HUDEP-2 (cell line): ENCODE data around the gene RBM43.
"Not testable (repeated sequence)": the region's sequence is repeated elsewhere in the genome, so short reads cannot be mapped to it uniquely, and the experiment has no call there.

Experiments
- DNase-seq, 76 experiments: peaks; one replicate each; lab custom pipeline; 2025; ENCODE audit not compliant: unreplicated experiment in 76 of 76; lab: John Stamatoyannopoulos, UW

Gene RBM43

DNA sequence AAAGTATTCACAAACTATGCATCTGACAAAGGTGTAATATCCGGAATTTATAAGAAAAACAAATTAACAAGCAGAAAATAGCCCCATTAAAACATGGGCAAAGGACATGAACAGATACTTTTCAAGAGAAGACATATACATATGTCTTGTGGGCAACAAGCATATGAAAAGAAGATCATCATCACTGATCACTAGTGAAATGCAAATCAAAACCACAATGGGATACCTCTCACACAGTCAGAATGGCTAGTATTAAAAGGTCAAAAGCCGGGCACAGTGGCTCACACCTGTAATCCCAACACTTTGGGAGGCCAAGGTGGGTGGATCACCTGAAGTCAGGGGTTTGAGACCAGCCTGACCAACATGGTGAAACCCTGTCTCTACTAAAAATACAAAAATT lies 28.4 kb downstream of the RBM43 start:
- not testable (repeated sequence) for DNase-seq

DNA sequence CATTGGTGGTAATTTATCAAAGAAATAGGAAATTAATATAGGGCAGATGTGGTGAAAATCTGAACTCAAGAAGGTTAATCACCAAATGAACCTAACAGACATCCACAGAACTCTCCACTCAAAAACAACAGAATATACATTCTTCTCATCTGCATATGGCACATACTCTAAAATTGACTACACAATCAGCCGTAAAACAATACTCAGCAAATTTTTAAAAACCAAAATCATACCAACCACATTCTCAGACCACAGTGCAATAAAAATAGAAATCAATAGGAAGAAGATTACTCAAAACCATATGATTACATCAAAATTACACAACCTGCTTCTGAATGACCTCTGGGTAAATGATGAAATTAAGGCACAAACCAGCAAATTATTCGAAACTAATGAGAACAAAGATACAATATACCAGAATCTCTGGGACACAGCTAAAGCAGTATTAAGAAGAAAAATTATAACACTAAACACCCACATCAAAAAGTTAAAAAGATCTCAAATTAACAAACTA lies 31.0 kb downstream of the RBM43 start:
- DNase-seq, result no peak

- DNase-seq, result no peak
These were observed 32.7 kb downstream of the RBM43 start for GRCh38 chr2:151228847-151229512.

DNA sequence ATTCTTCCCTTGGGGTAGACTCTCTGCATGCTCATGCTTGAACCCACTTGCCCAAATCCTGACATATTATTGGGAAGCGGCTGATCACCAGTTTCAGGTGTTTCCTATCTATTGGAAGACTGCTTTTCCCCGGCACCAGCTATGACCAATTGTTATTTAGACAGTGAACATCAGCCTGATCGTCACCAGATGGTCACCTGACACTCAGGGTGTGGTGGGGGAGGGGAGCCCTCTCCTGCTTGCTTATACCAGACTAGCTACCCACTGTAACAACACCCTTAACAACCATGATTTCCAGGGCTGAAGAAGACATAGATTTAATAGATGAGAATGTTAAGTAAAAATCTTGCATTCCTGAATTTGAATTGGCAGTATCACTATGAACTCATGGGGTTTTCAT lies 44.3 kb downstream of the RBM43 start:
- DNase-seq, result no peak

- DNase-seq, result no peak
These were observed 54.6 kb downstream of the RBM43 start for GRCh38 chr2:151207100-151207499.

DNA sequence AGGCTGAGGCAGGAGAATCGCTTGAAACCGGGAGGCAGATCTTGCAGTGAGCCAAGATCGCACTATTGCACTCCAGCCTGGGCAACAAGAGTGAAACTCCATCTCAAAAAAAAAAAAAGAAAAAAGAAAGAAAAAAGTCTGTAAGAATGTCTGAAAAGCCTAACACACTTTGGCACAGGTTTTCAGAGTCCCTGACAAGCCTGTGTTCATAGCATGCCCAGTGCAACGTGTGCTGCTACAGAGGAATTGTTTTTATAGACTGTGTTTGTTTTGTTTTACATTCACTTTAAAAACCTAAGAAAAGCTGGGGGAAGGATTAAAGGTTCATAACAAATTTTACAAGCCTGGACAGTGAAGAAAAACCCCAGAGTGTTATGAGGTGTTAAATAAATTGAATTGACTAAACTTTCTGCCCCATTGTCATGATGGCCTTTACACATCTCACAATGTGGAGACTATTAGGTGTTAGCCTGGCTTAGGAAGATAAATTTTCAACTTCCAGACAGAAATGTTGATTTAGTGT lies 55.2 kb downstream of the RBM43 start:
- no peak for DNase-seq

- no peak for DNase-seq
These were observed 56.1 kb downstream of the RBM43 start for GRCh38 chr2:151205571-151205970.

- DNase-seq, result no peak
These were observed 56.9 kb downstream of the RBM43 start for GRCh38 chr2:151204756-151205155.

DNA sequence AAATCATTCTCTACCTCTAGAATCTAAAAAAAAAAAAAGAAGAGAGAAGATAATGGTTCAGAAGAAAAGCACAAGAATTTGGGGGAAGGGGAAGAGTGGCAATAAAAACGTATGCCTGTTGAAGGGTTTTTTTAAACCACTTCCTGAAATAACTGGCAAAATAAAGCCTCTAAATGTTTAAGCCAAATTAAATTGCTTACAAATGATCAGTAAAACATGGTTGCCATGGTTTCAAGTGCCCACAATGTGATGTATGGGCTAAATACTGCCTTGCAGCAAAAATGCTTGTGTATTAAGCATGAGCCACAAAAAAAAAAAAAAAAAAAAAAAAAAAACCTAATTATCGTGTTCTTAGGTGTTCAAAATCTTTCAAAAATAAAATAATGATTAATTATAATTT lies 60.8 kb downstream of the RBM43 start:
- DNase-seq, result no peak

- DNase-seq, result no peak
These were observed 61.4 kb downstream of the RBM43 start for GRCh38 chr2:151200277-151200676.

DNA sequence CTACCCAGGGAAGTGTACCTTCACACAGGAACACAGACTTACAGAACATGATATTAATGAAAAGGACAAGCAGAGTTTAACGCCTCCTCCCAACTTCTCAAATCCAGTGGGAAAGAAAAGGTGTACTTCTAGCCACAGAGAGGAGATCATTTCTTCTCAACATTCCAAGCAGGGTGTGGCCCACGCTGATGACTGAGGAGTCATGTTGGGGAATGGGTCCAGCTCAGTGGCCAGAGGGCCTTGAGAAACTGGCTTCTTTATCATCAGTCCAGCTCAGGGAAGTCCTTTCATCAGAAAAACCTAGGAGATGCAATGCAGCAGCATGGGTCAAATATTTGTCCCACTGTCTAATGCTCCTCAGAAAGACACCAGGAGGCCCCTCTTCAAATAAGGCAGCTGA lies 63.0 kb downstream of the RBM43 start:
- no peak for DNase-seq
